Choroid plexus epithelial cell (primary cell): ENCODE data around the gene NTRK3.

ENCODE experiments used
- DNase-seq: peaks from one replicate; pipeline ENCODE4 v3.0.0-alpha.2; 2010; ENCODE audit warnings: low read depth
- H3K4me3 ChIP-seq: 2 replicates; pipeline ENCODE4 v1.5.1; 2011; ENCODE audit warnings: low read depth, mild to moderate bottlenecking, control low read depth, low read length, moderate library complexity
- TF ChIP-seq, protein P1 (sequence below): conservative IDR thresholded peaks from 2 replicates; pipeline ENCODE4 v1.5.1; 2011; ENCODE audit warnings: low read depth, mild to moderate bottlenecking, control low read depth, inconsistent platforms, low read length, moderate library complexity

Gene NTRK3

DNA sequence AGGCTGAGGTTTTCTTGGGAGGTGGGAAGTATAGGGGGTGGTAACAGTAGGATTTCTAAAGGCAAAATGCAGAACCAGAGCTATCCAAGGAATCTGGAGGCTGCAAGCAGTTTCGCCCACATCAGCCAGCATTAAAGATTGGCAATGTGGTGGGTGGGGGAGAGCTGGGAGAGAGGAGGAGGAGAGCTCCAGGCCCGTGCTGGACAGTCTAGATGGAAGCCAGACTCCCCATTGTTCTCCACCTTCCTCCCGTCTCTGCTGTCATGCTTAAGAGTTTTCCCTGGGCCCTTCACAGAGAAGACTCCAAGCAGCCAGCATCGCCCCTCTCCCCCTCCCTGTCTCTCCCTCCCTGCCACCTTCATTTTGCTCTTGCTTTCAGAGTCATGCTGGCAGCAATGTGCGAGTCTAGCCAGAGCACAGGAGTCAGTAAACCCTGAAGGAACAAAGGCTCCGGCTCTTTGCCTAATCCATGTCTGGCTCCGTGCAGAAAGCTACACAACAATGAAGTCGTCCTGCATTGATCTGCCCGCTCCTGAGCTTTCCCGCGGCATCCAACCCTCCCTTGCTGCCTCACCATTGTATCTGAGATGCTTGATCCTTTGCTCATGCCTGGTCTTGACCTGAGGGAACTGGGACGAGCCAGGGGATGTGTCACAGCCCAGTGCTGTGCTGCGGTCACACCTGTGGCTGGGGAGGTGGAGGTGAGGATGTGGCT lies 282.9 kb downstream of the NTRK3 start:
- TF ChIP-seq, protein P1, sequence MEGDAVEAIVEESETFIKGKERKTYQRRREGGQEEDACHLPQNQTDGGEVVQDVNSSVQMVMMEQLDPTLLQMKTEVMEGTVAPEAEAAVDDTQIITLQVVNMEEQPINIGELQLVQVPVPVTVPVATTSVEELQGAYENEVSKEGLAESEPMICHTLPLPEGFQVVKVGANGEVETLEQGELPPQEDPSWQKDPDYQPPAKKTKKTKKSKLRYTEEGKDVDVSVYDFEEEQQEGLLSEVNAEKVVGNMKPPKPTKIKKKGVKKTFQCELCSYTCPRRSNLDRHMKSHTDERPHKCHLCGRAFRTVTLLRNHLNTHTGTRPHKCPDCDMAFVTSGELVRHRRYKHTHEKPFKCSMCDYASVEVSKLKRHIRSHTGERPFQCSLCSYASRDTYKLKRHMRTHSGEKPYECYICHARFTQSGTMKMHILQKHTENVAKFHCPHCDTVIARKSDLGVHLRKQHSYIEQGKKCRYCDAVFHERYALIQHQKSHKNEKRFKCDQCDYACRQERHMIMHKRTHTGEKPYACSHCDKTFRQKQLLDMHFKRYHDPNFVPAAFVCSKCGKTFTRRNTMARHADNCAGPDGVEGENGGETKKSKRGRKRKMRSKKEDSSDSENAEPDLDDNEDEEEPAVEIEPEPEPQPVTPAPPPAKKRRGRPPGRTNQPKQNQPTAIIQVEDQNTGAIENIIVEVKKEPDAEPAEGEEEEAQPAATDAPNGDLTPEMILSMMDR: no peak
- H3K4me3 ChIP-seq: no peak overlapping the region
- DNase-seq: no peak

DNA sequence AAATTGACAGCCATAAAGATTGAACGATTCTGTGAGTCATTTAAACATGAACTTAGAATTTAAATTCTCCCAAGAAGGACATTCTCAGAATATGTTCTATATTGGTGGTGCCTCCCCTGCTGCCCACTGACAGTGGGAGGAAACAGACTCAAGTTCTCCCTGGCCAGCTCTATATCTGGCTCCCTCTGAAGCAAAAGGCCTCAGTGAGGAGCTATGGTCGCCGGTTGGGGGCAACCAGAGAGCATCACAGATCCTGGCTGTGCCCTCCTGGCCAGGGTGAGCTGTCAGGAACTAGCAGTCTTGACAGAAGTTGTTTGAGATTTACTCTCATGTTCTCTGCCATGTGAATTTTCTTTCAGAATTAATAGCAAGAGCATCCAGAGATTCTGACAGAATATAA lies 285.5 kb downstream of the NTRK3 start:
- no peak overlapping the region for H3K4me3 ChIP-seq
- no peak for DNase-seq
- TF ChIP-seq, protein P1: no peak

DNA sequence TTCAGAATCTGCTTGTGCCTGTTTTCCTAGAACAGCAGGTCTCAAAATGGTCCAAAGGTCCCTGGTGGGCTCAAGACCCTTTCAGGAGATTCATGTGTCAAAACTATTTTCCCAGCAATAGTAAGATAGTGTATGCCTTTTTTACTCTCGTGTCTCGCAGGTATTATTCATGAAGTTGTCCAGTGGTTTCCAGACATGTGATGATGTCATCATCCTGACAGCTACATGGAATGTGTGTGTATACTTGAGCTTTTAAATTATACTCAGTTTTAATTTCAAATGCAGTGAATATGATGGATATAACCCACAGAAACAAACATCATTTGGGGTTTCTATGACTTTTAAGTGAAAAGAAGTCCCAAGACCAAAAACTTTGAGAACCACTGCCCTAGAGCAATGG lies 288.6 kb downstream of the NTRK3 start:
- no peak for DNase-seq
- TF ChIP-seq, protein P1: no peak
- H3K4me3 ChIP-seq: no peak overlapping the region

DNA sequence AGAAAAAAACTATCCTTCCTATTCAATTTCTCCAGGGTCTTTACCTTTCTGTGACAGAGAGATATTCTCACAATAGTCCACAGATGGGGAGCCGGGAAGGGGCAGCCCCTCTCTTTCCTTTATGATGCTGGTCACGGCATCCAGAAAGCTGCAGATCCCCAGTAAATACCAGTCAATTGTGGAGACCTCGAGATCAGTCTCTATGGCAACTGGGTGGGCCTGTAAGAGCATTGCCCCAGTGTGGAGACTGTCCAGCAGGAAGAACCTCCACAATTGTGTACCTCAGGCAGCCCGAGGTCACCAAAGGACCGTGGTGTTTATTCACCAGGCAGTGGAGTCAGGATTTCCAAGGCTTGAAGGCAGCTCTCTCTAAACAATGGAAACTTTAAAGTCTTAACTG lies 291.2 kb downstream of the NTRK3 start:
- H3K4me3 ChIP-seq: no peak overlapping the region
- DNase-seq: no peak
- TF ChIP-seq, protein P1: no peak

DNA sequence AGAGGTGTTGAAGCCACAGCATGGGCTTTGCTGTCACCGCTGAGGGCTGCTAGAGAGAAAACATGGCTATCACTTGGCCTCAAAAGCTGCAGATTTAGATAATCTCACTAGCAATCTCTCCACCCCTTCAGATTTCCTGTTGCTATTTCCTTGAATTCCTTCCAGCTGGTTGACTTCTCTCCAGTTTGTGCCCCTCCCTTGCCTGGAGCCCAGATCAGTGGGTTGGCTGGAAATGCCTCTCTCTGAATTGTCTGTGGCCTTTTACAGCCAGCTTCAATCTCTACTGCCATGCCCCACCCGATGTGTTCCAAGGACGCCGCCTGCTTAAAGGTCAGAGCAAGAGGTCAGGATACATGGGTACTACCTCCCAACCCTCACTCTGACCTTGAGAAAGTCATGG lies 294.1 kb downstream of the NTRK3 start:
- H3K4me3 ChIP-seq: no peak overlapping the region
- no peak for DNase-seq
- TF ChIP-seq, protein P1: no peak

DNA sequence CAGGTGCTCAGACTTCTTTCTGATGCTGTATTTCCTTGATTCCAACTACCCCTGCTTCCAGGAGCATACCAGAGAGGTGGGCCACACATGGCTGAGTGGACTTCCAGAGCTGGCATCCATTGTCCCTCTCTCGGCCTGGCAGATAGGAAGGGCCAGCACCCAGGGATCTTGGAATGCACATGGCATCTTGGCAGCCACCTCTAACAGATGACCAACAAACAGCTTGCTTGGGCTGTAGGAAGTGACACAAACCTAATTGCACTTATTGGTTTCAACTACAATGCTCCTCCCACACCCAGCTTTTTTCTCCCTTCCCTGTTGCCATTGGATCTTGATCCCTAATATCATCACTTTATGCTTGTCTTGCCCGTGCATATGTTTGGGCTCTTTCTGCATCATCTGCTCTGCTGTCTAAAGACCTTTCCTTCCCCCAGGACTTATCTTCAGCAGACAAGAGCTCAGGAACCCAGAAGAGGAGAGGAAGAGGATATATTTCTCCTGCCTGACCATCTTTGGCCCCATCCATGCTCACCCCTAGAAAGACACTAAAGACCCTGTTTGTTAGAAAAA lies 294.6 kb downstream of the NTRK3 start:
- DNase-seq: no peak
- TF ChIP-seq, protein P1: no peak
- no peak overlapping the region for H3K4me3 ChIP-seq

DNA sequence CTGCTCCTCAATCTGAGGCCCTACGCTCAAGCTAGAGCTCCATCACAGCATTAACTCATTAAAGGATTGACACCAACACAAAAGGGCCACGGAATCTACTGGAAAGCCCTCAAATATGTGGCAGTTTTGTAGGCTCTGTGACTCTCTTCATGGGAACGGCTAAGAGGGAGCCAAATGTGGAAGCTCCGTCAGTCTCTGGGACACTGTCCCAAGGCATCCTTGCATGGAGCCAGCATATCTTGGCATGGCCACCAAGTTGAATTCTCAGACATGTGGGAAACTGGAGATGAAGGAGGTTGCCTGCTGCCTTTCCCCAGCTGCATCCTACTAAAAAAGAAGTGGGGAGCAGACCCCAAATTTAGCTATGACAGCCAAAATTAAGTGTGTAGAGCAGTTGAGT lies 296.9 kb downstream of the NTRK3 start:
- no peak for DNase-seq
- H3K4me3 ChIP-seq: no peak overlapping the region
- TF ChIP-seq, protein P1: no peak
